Testis (tissue), 3 donors: ENCODE results near the gene GPATCH8. TPM values are rescaled to one million over a fixed set of nuclear protein-coding genes. Genes with fewer than 3 reads are reported as not detected.
"Not testable (repeated sequence)": the region's sequence is repeated elsewhere in the genome, so short reads cannot be mapped to it uniquely, and the experiment has no call there.

ENCODE experiments used
- DNase-seq: peaks from one replicate; pipeline ENCODE4 v3.0.0-alpha.2; 2019
- H3K27ac ChIP-seq, 2 donors: fragments of 200-600 bp; sonication (generic); one replicate each; pipeline ENCODE4 v1.5.1; 2019
- H3K27me3 ChIP-seq: fragments of 200-600 bp; sonication (generic); one replicate; pipeline ENCODE4 v1.5.1; 2019
- H3K36me3 ChIP-seq: fragments of 200-600 bp; sonication (generic); one replicate; pipeline ENCODE4 v1.5.1; 2017; ENCODE audit warnings: low read depth; ENCODE audit errors: missing control alignments
- H3K4me1 ChIP-seq: fragments of 200-600 bp; sonication (generic); one replicate; pipeline ENCODE4 v1.5.1; 2019
- H3K4me3 ChIP-seq, 2 donors: fragments of 200-600 bp; sonication (generic); one replicate each; pipeline ENCODE4 v1.5.1; 2017 to 2019
- H3K9me3 ChIP-seq: fragments of 200-600 bp; sonication (generic); one replicate; pipeline ENCODE4 v1.5.1; 2017
- CTCF ChIP-seq, 3 experiments: fragments of 450-650 bp in 2 of 3; fragments of 200-600 bp in 1 of 3; sonication (generic) in 1 of 3; IDR thresholded peaks; one replicate each; pipeline ENCODE4 v1.5.1; 2016 to 2019; ENCODE audit warnings: antibody characterized with exemption in 3 of 3, mild to moderate bottlenecking in 2 of 3, moderate library complexity in 1 of 3
- POLR2A ChIP-seq: fragments of 450-650 bp; IDR thresholded peaks from one replicate; pipeline ENCODE4 v1.6.1; 2017; ENCODE audit warnings: antibody characterized with exemption, mild to moderate bottlenecking, moderate library complexity
- WGBS, 2 donors: methylation state at CpG; one replicate each; pipeline ENCODE4 v1.1.5; 2018; 5-methylcytosine and 5-hydroxymethylcytosine counted together
- intact Hi-C: fragments of 100-400 bp; cut with DNase I; formaldehyde crosslinking; loops from one replicate; pipeline ENCODE4 v1.15.1; 2023; ENCODE audit warnings: low total_unique reads
- polyA plus RNA-seq: library from polyadenylated mRNA; stranded (reverse); fragments of 350-450 nt; fragmentation: Illumina TruSeq; extraction: RNeasy Lipid Tissue Mini Kit (QIAGEN cat#74804); gene quantifications from one replicate; pipeline ENCODE4 v1.2.3, GENCODE V29; 2014; ENCODE audit warnings: low read depth, low replicate concordance; ENCODE audit not compliant: insufficient read depth
- total RNA-seq, 2 donors: library from RNA; depleted of rRNA; stranded (reverse); fragments of >200 nt; gene quantifications; one replicate each; pipeline ENCODE4 v1.2.3, GENCODE V29; 2016

The GPATCH8 gene
- total and polyA plus RNA-seq, 3 donors from 2014 or later: 32.8 to 70.0 (median 69.2) TPM

- Histone ChIP-seq H3K27me3 (no peaks in the 10 kb centered on the region), H3K27ac (peak overlapping the region in 1 of 2 donors; percentile 2), H3K4me1 (peaks cover 15% of the 10 kb centered on the region), H3K4me3 (no peak overlapping the region), H3K9me3 (no peaks in the 10 kb centered on the region), H3K36me3 (no peaks in the 10 kb centered on the region)
- 13 to 32% methylated on average over 14 to 21 of the region's 22 CpGs for WGBS, 2 donors
- no peak for TF ChIP-seq POLR2A
- TF ChIP-seq CTCF (IDR thresholded peaks at IDR 0.05): no peak
- no peak for DNase-seq
- intact Hi-C loops: no loop called here
Measured at GRCh38 chr17:44375196-44376017, 127.8 kb downstream of the GPATCH8 start.

- Histone ChIP-seq H3K4me3 (no peak overlapping the region), H3K27ac (no peak overlapping the region), H3K36me3 (no peaks in the 10 kb centered on the region), H3K4me1 (peaks cover 15% of the 10 kb centered on the region), H3K27me3 (no peaks in the 10 kb centered on the region), H3K9me3 (no peaks in the 10 kb centered on the region)
- no peak for TF ChIP-seq POLR2A
- no peak for TF ChIP-seq CTCF (IDR thresholded peaks at IDR 0.05)
- DNase-seq: no peak
- intact Hi-C loops: no loop called here
- WGBS, 2 donors: 36 to 48% methylated on average over 5 to 21 of the region's 31 CpGs
Measured at GRCh38 chr17:44374306-44375195, 128.7 kb downstream of the GPATCH8 start.

GRCh38 chr17:44372036-44372435 is 131.2 kb downstream of the GPATCH8 start:
- Histone ChIP-seq H3K9me3 (no peaks in the 10 kb centered on the region), H3K27me3 (no peaks in the 10 kb centered on the region), H3K4me3 (no peak overlapping the region), H3K27ac (no peak overlapping the region), H3K4me1 (peaks cover 15% of the 10 kb centered on the region), H3K36me3 (no peaks in the 10 kb centered on the region)
- 67 to 69% methylated on average over 8 to 10 of the region's 10 CpGs for WGBS, 2 donors
- DNase-seq: no peak
- TF ChIP-seq POLR2A (no peak), CTCF (IDR thresholded peaks at IDR 0.05) (no peak)
- intact Hi-C loops: no loop called here

- 49 to 56% methylated on average over 17 of the region's 17 CpGs for WGBS, 2 donors
- H3K4me3 ChIP-seq, intact Hi-C loops, DNase-seq, H3K36me3 ChIP-seq, H3K27me3 ChIP-seq, H3K9me3 ChIP-seq, H3K4me1 ChIP-seq, H3K27ac ChIP-seq: not testable (repeated sequence)
Measured at GRCh38 chr17:44369414-44370023, 133.7 kb downstream of the GPATCH8 start.

GRCh38 chr17:44368391-44369243 is 134.6 kb downstream of the GPATCH8 start:
- H3K9me3 ChIP-seq, H3K27me3 ChIP-seq, H3K4me1 ChIP-seq, intact Hi-C loops, H3K27ac ChIP-seq, H3K36me3 ChIP-seq, DNase-seq: not testable (repeated sequence)
- peak overlapping the region in 1 of 2 donors; percentile 11 for H3K4me3 ChIP-seq
- 57 to 80% methylated on average over 10 to 41 of the region's 42 CpGs for WGBS, 2 donors
